ENCODE measurements around the gene SBF2. TPM values are rescaled to one million over a fixed set of nuclear protein-coding genes. Genes with fewer than 3 reads are reported as not detected.

The SBF2 gene
- total RNA-seq, 2 donors from 2014 or later = 22.8 to 23.9 TPM

DNA sequence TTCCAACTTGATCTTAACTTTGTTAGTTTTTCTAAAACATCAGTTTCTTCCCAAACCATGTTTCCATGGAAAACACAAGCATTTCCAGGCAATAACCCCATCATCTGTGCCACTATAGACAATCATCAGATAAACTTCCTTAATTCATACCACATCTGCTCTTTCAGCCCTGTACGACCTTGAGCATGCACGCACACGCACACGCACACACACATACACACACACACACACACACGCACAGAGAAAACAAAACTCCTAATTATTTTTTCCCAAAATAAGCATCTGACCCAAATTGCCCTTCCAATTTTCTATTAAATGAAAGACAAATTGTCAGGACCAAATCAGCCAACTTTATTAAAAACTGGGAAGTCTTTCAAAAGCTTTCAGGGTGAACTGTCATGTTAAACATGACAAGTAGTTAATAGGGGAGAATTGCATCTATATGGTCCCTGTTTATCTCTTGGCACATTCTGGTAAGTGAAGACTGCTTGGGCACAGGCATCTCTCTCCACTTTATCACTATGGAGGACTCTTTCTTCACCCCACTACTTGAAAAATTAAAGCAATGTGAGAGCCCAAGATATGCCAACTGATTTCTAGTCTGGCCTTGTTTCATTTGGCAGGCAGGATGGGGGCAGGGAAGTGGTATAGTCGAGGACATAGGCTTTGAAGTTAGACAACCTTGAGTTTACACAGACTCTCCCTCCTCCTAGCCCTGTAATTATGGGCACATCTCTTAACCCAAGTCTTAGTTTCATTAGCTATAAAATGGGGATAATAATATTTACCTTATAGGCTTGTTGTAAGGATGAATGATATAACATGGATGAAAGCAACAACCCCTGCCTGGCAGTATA lies 25.9 kb upstream of the SBF2 start:
- peak overlapping the region in 1 of 2 donors; percentile 63 for H3K27ac ChIP-seq
- peaks cover 2 to 20% of the 10 kb centered on the region in 2 donors for H3K4me1 ChIP-seq
- TF ChIP-seq, protein P1, sequence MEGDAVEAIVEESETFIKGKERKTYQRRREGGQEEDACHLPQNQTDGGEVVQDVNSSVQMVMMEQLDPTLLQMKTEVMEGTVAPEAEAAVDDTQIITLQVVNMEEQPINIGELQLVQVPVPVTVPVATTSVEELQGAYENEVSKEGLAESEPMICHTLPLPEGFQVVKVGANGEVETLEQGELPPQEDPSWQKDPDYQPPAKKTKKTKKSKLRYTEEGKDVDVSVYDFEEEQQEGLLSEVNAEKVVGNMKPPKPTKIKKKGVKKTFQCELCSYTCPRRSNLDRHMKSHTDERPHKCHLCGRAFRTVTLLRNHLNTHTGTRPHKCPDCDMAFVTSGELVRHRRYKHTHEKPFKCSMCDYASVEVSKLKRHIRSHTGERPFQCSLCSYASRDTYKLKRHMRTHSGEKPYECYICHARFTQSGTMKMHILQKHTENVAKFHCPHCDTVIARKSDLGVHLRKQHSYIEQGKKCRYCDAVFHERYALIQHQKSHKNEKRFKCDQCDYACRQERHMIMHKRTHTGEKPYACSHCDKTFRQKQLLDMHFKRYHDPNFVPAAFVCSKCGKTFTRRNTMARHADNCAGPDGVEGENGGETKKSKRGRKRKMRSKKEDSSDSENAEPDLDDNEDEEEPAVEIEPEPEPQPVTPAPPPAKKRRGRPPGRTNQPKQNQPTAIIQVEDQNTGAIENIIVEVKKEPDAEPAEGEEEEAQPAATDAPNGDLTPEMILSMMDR (IDR thresholded peaks at IDR 0.05) = no peak
- no peaks in the 10 kb centered on the region for H3K27me3 ChIP-seq
- no peaks in the 10 kb centered on the region for H3K9me3 ChIP-seq
- H3K4me3 ChIP-seq = no peak overlapping the region
- H3K36me3 ChIP-seq = no peaks in the 10 kb centered on the region
- DNase-seq (ENCODE audit: low spot score) = no peak

DNA sequence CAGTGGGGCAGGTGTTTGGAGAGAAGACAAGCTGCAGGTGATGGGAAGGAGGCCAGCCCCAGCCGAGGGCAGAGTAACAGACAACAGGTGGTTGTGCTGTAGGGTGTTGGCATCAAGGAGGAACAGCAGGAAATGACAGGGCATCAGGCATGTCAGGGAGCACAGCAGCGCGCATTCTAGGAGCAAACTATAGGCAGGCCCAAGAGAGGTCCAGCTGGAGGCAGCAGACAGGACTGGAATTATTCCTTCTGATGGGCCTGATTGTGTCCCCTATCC lies 24.4 kb upstream of the SBF2 start:
- TF ChIP-seq, protein P1 (IDR thresholded peaks at IDR 0.05) = no peak
- Histone ChIP-seq H3K27ac (peak overlapping the region in 1 of 2 donors; percentile 63), H3K27me3 (no peaks in the 10 kb centered on the region), H3K4me1 (peaks cover 2 to 20% of the 10 kb centered on the region in 2 donors), H3K4me3 (no peak overlapping the region), H3K9me3 (no peaks in the 10 kb centered on the region), H3K36me3 (no peaks in the 10 kb centered on the region)
- DNase-seq (ENCODE audit: low spot score) = no peak

DNA sequence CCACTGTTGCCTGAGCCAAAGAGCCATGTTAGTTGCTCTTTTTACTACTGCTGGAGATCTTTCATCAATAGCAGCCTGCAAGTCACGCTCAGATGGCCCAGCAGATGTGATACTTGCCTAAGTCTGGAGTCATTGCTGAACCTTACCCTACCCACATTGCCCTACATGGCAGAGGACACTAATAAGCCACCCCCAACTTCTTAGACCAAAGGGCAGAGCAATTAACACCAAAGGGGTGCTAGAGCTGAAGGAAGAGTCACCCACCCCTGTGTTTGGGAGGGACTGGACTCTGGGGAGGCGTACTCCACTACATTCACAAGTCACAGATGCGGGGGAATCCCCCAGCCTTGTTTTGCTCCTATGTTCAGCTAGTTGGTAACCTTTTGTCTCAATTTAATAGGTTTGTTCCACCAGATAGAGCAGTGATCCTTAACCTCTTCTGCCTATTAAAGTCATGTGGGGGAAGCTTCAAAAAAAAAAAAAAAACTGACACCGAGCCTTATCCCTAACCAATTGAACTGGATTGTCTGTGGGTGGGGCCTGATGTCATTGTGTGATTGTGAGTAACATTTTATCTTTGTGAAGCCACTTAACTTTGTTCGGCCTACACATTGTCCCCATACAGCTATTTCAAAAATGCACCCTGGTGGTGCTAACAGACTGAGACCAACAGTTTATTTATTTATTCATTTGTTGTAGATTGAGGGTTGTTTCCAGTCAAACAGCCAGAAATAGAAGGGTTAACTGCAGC lies 23.9 kb upstream of the SBF2 start:
- TF ChIP-seq, protein P1 (IDR thresholded peaks at IDR 0.05) = no peak
- DNase-seq (ENCODE audit: low spot score) = no peak
- H3K36me3 ChIP-seq = no peaks in the 10 kb centered on the region
- no peaks in the 10 kb centered on the region for H3K9me3 ChIP-seq
- H3K4me1 ChIP-seq = peaks cover 2 to 20% of the 10 kb centered on the region in 2 donors
- peak overlapping the region in 1 of 2 donors; percentile 63 for H3K27ac ChIP-seq
- H3K27me3 ChIP-seq = no peaks in the 10 kb centered on the region
- no peak overlapping the region for H3K4me3 ChIP-seq

DNA sequence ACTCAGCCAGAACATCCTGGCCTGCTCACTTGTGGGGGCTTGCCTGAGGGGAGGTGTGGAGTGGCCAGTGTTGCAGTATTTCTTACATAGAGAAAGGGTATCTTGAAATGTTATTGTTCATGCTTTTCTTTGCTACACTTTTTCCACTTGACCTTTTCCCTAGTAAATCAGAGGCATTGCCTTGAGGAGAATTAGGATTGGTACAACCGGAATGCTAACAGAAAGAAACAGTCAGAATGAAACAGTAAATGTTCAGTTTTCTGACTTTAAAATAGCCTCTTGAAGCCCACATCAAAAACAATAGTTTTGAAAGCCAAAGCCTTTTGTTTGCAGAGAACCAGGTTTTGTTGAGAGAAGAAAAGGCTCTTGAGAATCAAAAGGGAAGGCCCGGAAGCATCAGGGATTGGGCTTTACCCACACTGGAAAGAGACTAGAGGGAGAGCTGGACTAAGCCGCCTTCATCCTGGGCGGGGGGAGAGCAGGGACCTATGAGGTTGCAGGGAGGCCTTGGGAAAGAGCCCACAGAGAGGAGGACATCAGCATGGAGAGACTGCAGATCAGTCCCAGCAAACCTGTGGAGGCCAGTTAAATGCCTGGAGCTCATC lies 23.2 kb upstream of the SBF2 start:
- Histone ChIP-seq H3K9me3 (no peaks in the 10 kb centered on the region), H3K4me3 (no peak overlapping the region), H3K27me3 (no peaks in the 10 kb centered on the region), H3K4me1 (peaks cover 2 to 14% of the 10 kb centered on the region in 2 donors), H3K36me3 (no peaks in the 10 kb centered on the region), H3K27ac (peak overlapping the region in 1 of 2 donors; percentile 63)
- no peak for DNase-seq (ENCODE audit: low spot score)
- TF ChIP-seq, protein P1 (IDR thresholded peaks at IDR 0.05) = no peak

DNA sequence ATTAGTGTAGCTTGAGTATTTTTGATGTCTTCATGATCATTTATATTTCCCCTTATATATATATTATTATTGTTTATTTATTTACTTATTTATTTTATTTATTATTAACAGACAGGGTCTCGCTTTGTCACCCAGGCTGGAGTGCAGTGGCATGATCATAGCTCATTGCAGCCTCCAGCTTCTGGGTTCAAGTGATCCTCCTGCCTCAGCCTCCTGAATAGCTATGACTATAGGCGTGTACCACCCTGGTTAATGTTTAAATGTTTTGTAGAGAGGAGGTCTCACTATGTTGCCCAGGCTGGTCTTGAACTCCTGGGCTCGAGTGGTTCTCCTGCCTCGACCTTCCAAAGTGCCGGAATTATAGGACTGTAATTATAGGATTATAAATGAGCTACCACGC lies 21.1 kb upstream of the SBF2 start:
- Histone ChIP-seq H3K27me3 (no peaks in the 10 kb centered on the region), H3K4me3 (no peak overlapping the region), H3K27ac (no peak overlapping the region), H3K36me3 (no peaks in the 10 kb centered on the region), H3K4me1 (peaks cover 2 to 16% of the 10 kb centered on the region in 2 donors), H3K9me3 (no peaks in the 10 kb centered on the region)
- no peak for DNase-seq (ENCODE audit: low spot score)
- TF ChIP-seq, protein P1 (IDR thresholded peaks at IDR 0.05) = no peak
